Esophagus muscularis mucosa (tissue), 3 donors: Measurements from ENCODE around the gene ELAVL3.

Source experiments
- POLR2A ChIP-seq: fragments of 450-650 bp; IDR thresholded peaks from one replicate; pipeline ENCODE4 v1.6.1; 2017; ENCODE audit warnings: antibody characterized with exemption, moderate library complexity, mild to moderate bottlenecking, low read depth
- TF ChIP-seq, protein P1 (sequence below), 3 experiments: fragments of 200-600 bp in 2 of 3; fragments of 450-650 bp in 1 of 3; sonication (generic) in 2 of 3; IDR thresholded peaks; one replicate each; pipeline ENCODE4 v1.5.1; 2017 to 2019; ENCODE audit warnings: antibody characterized with exemption in 3 of 3, mild to moderate bottlenecking in 2 of 3, moderate library complexity in 1 of 3

- TF ChIP-seq POLR2A, result no peak
- TF ChIP-seq, protein P1, sequence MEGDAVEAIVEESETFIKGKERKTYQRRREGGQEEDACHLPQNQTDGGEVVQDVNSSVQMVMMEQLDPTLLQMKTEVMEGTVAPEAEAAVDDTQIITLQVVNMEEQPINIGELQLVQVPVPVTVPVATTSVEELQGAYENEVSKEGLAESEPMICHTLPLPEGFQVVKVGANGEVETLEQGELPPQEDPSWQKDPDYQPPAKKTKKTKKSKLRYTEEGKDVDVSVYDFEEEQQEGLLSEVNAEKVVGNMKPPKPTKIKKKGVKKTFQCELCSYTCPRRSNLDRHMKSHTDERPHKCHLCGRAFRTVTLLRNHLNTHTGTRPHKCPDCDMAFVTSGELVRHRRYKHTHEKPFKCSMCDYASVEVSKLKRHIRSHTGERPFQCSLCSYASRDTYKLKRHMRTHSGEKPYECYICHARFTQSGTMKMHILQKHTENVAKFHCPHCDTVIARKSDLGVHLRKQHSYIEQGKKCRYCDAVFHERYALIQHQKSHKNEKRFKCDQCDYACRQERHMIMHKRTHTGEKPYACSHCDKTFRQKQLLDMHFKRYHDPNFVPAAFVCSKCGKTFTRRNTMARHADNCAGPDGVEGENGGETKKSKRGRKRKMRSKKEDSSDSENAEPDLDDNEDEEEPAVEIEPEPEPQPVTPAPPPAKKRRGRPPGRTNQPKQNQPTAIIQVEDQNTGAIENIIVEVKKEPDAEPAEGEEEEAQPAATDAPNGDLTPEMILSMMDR (IDR thresholded peaks at IDR 0.05), result no peak
Observed at GRCh38 chr19:11475861-11476260, 5.0 kb downstream of the ELAVL3 start.
